ENCODE measurements around the gene IL17RD. TPM values are rescaled to one million over a fixed set of nuclear protein-coding genes. Genes with fewer than 3 reads are reported as not detected.

IL17RD gene
- total RNA-seq, 2 donors from 2014 or later = 3.1 to 7.9 TPM

- DNase-seq (ENCODE audit: low spot score) (no peak), ATAC-seq (ENCODE audit: insufficient number of reproducible peaks, low FRiP score, low read depth) (no peak)
- Histone ChIP-seq H3K9me3 (no peaks in the 10 kb centered on the region), H3K36me3 (no peaks in the 10 kb centered on the region), H3K4me3 (no peak overlapping the region), H3K27me3 (replicated peaks; ENCODE audit: insufficient read depth) (no peaks in the 10 kb centered on the region), H3K4me1 (ENCODE audit: control insufficient read depth in 1 of 2, low read depth in 2 of 2) (peaks cover 0 to 9% of the 10 kb centered on the region in 2 donors), H3K27ac (no peak overlapping the region)
- TF ChIP-seq CTCF (IDR thresholded peaks at IDR 0.05) = no peak
These were observed 24.3 kb downstream of the IL17RD start for GRCh38 chr3:57140894-57141293.

GRCh38 chr3:57135964-57136719 is 29.0 kb downstream of the IL17RD start:
- ATAC-seq (ENCODE audit: insufficient number of reproducible peaks, low FRiP score, low read depth) (no peak), DNase-seq (ENCODE audit: low spot score) (no peak)
- no peaks in the 10 kb centered on the region for H3K4me1 ChIP-seq (ENCODE audit: control insufficient read depth in 1 of 2, low read depth in 2 of 2)
- H3K36me3 ChIP-seq = no peaks in the 10 kb centered on the region
- no peaks in the 10 kb centered on the region for H3K9me3 ChIP-seq
- TF ChIP-seq CTCF (IDR thresholded peaks at IDR 0.05) = no peak
- no peak overlapping the region for H3K4me3 ChIP-seq
- H3K27ac ChIP-seq = no peak overlapping the region
- no peaks in the 10 kb centered on the region for H3K27me3 ChIP-seq (replicated peaks; ENCODE audit: insufficient read depth)

- no peaks in the 10 kb centered on the region for H3K27me3 ChIP-seq (replicated peaks; ENCODE audit: insufficient read depth)
- H3K36me3 ChIP-seq = no peaks in the 10 kb centered on the region
- no peak for TF ChIP-seq CTCF (IDR thresholded peaks at IDR 0.05)
- H3K4me3 ChIP-seq = no peak overlapping the region
- no peak overlapping the region for H3K27ac ChIP-seq
- no peaks in the 10 kb centered on the region for H3K9me3 ChIP-seq
- no peaks in the 10 kb centered on the region for H3K4me1 ChIP-seq (ENCODE audit: control insufficient read depth in 1 of 2, low read depth in 2 of 2)
- DNase-seq (ENCODE audit: low spot score) (no peak), ATAC-seq (ENCODE audit: insufficient number of reproducible peaks, low FRiP score, low read depth) (no peak)
These were observed 32.0 kb downstream of the IL17RD start for GRCh38 chr3:57133157-57133556.

GRCh38 chr3:57132674-57133073 is 32.5 kb downstream of the IL17RD start:
- no peaks in the 10 kb centered on the region for H3K36me3 ChIP-seq
- TF ChIP-seq CTCF (IDR thresholded peaks at IDR 0.05) = no peak
- no peaks in the 10 kb centered on the region for H3K4me1 ChIP-seq (ENCODE audit: control insufficient read depth in 1 of 2, low read depth in 2 of 2)
- DNase-seq (ENCODE audit: low spot score) = no peak
- H3K27me3 ChIP-seq (replicated peaks; ENCODE audit: insufficient read depth) = no peaks in the 10 kb centered on the region
- no peak for ATAC-seq (ENCODE audit: insufficient number of reproducible peaks, low FRiP score, low read depth)
- no peak overlapping the region for H3K27ac ChIP-seq
- no peaks in the 10 kb centered on the region for H3K9me3 ChIP-seq
- H3K4me3 ChIP-seq = no peak overlapping the region

GRCh38 chr3:57131210-57131588 is 34.0 kb downstream of the IL17RD start:
- ATAC-seq (ENCODE audit: insufficient number of reproducible peaks, low FRiP score, low read depth) (no peak), DNase-seq (ENCODE audit: low spot score) (no peak)
- H3K4me3 ChIP-seq = no peak overlapping the region
- H3K27ac ChIP-seq = no peak overlapping the region
- no peaks in the 10 kb centered on the region for H3K36me3 ChIP-seq
- no peaks in the 10 kb centered on the region for H3K27me3 ChIP-seq (replicated peaks; ENCODE audit: insufficient read depth)
- no peaks in the 10 kb centered on the region for H3K4me1 ChIP-seq (ENCODE audit: control insufficient read depth in 1 of 2, low read depth in 2 of 2)
- no peak for TF ChIP-seq CTCF (IDR thresholded peaks at IDR 0.05)
- H3K9me3 ChIP-seq = no peaks in the 10 kb centered on the region

Data from thoracic aorta (tissue), 2 donors.